Measurements from ENCODE around the gene NAPEPLD. TPM values are rescaled to one million over a fixed set of nuclear protein-coding genes. Genes with fewer than 3 reads are reported as not detected.

The NAPEPLD gene
- total RNA-seq, 1 donor from 2014 or later: 7.6 TPM

- Histone ChIP-seq H3K9ac (ENCODE audit: low read length) (no peak overlapping the region), H3K4me2 (ENCODE audit: low read length) (no peak overlapping the region), H3K27me3 (ENCODE audit: insufficient read depth, low read length) (no peaks in the 10 kb centered on the region), H3K9me3 (ENCODE audit: insufficient read depth, low read depth, low read length) (no peaks in the 10 kb centered on the region), H3K79me2 (ENCODE audit: insufficient read depth, low read length) (peaks cover 6% of the 10 kb centered on the region), H3K4me3 (ENCODE audit: insufficient read depth, low read depth, low read length) (no peak overlapping the region), H3K27ac (ENCODE audit: low read depth, low read length) (no peak overlapping the region), H3K36me3 (ENCODE audit: insufficient read depth, low read length) (peaks cover 5% of the 10 kb centered on the region), H4K20me1 (ENCODE audit: insufficient read depth, low read length) (peaks cover 8% of the 10 kb centered on the region), H3K4me1 (ENCODE audit: insufficient read depth, low read length) (no peaks in the 10 kb centered on the region), H2AFZ (ENCODE audit: low read depth, low read length) (no peak overlapping the region)
- Mint-ChIP-seq H3K4me1 (ENCODE audit: low read depth, unreplicated experiment) (peaks cover 5% of the 10 kb centered on the region), H3K36me3 (ENCODE audit: low read depth, unreplicated experiment) (no peaks in the 10 kb centered on the region), H3K4me3 (ENCODE audit: unreplicated experiment) (no peak overlapping the region), H3K9me3 (ENCODE audit: unreplicated experiment) (no peaks in the 10 kb centered on the region), H3K27ac (ENCODE audit: unreplicated experiment) (no peak overlapping the region), H3K27me3 (ENCODE audit: low read depth, unreplicated experiment) (no peaks in the 10 kb centered on the region)
- FAIRE-seq: no peak
- no peak for DNase-seq (ENCODE audit: low read depth)
- TF ChIP-seq EZH2 (IDR thresholded peaks at IDR 0.05; ENCODE audit: insufficient read depth, low read length) (no peak), CTCF (IDR thresholded peaks at IDR 0.05; ENCODE audit: insufficient read depth, low read depth, low read length) (no peak)
Measured at GRCh38 chr7:103132995-103133688, 15.8 kb downstream of the NAPEPLD start.

GRCh38 chr7:103130901-103131624, 17.8 kb downstream of the NAPEPLD start:
- no peak for FAIRE-seq
- TF ChIP-seq EZH2 (IDR thresholded peaks at IDR 0.05; ENCODE audit: insufficient read depth, low read length) (no peak), CTCF (IDR thresholded peaks at IDR 0.05; ENCODE audit: insufficient read depth, low read depth, low read length) (no peak)
- Mint-ChIP-seq H3K4me3 (ENCODE audit: unreplicated experiment) (no peak overlapping the region), H3K4me1 (ENCODE audit: low read depth, unreplicated experiment) (peaks cover 5% of the 10 kb centered on the region), H3K27ac (ENCODE audit: unreplicated experiment) (no peak overlapping the region), H3K9me3 (ENCODE audit: unreplicated experiment) (no peaks in the 10 kb centered on the region), H3K27me3 (ENCODE audit: low read depth, unreplicated experiment) (no peaks in the 10 kb centered on the region), H3K36me3 (ENCODE audit: low read depth, unreplicated experiment) (no peaks in the 10 kb centered on the region)
- H3K9ac ChIP-seq (ENCODE audit: low read length): no peak overlapping the region
- H3K27me3 ChIP-seq (ENCODE audit: insufficient read depth, low read length): no peaks in the 10 kb centered on the region
- no peak overlapping the region for H3K27ac ChIP-seq (ENCODE audit: low read depth, low read length)
- no peak overlapping the region for H3K4me3 ChIP-seq (ENCODE audit: insufficient read depth, low read depth, low read length)
- H3K4me2 ChIP-seq (ENCODE audit: low read length): no peak overlapping the region
- no peaks in the 10 kb centered on the region for H3K9me3 ChIP-seq (ENCODE audit: insufficient read depth, low read depth, low read length)
- peaks cover 6% of the 10 kb centered on the region for H3K79me2 ChIP-seq (ENCODE audit: insufficient read depth, low read length)
- H4K20me1 ChIP-seq (ENCODE audit: insufficient read depth, low read length): peaks cover 8% of the 10 kb centered on the region
- peaks cover 9% of the 10 kb centered on the region for H3K36me3 ChIP-seq (ENCODE audit: insufficient read depth, low read length)
- no peaks in the 10 kb centered on the region for H3K4me1 ChIP-seq (ENCODE audit: insufficient read depth, low read length)
- no peak overlapping the region for H2AFZ ChIP-seq (ENCODE audit: low read depth, low read length)
- DNase-seq (ENCODE audit: low read depth): no peak

Measured in astrocyte (in vitro differentiated cells and primary cell).